ENCODE measurements around the gene DCHS1. TPM values are rescaled to one million over a fixed set of nuclear protein-coding genes. Genes with fewer than 3 reads are reported as not detected.
"Not testable (repeated sequence)": the region's sequence is repeated elsewhere in the genome, so short reads cannot be mapped to it uniquely, and the experiment has no call there.

The DCHS1 gene
- total and polyA plus RNA-seq, 2 experiments from 2014 or later = 1.1 to 6.4 TPM

DNA sequence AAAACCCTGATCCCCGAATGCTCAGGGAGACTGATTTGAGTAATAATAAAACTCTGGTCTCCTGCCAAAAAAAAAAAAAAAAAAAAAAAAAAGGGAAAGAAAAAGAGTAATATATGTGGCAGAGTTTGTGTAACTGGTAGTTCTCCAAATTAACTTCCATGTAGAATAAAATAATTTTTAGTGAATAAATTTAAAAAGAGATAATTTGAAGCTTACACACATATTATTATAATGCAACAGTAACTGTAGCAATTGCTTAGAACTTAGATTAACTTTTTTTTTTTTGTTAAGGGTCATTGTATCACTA lies 38.6 kb upstream of the DCHS1 start:
- peak overlapping the region; percentile 23; the same call in 1 of the 2 replicates for H3K9ac ChIP-seq

DNA sequence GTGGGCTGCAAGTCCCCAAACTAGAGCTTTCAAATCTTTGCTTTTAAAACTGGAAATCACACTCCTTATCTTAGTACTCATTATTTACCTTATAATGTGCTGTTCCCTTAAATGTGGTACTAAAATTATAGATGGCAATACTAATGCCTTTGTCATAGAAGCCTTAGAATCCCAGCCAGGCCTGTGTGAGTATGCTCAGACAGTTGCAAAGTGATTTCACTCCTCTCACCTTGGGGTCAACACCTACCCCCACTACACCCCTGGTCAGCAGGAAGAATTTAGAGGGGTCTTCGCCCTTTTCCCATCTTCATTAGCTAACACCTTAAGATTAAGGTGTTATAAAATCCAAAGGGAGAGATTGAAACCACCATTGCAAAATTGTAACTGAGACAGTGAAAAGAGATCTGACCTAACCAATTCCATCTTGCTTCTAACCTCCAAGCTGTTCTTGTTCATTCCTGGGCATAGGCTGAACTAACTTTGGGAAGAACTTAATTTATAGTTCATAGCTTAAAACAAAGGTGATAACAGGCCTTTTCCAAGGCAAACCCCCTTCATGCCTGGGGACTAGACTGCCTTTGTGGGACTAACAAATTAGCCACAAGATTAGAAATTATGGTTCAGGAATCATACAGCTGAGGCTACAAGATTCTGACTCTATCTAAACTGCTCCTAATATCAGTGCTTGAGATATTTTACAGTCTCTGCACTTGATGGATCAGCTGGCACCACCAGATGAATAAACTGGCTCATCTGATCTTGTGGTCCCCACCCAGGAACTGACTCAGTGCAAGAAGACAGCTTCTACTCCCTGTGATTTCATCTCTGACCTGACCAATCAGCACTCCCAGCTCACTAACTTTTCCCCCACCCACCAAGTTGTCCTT lies 38.0 kb upstream of the DCHS1 start:
- Histone ChIP-seq H4K20me1 (ENCODE audit: insufficient read depth) (no peaks in the 10 kb centered on the region), H3K4me2 (ENCODE audit: unreplicated experiment) (peak overlapping the region; percentile 56), H3K27me3 (replicated peaks; ENCODE audit: insufficient read depth) (no peaks in the 10 kb centered on the region), H3F3A (ENCODE audit: insufficient read depth) (peaks cover 43% of the 10 kb centered on the region), H3K27ac (peak overlapping the region; percentile 79), H3K36me3 (ENCODE audit: low read depth) (no peaks in the 10 kb centered on the region), H3K4me1 (ENCODE audit: insufficient read depth) (peaks cover 43% of the 10 kb centered on the region), H3K9me2 (ENCODE audit: insufficient read depth) (no peaks in the 10 kb centered on the region), H3K9me3 (ENCODE audit: low read depth) (no peaks in the 10 kb centered on the region), H2AFZ (peak overlapping the region; percentile 58), H3K79me2 (ENCODE audit: insufficient read depth) (no peaks in the 10 kb centered on the region), H3K4me3 (0 out of 2 replicates have a peak overlapping the region, but pooled peaks have one; percentile 26), H3K9ac (peak overlapping the region; percentile 41; the same call in 1 of the 2 replicates)
- in situ Hi-C loops (cut with MboI) = no loop called here
- TF ChIP-seq EZH2 (IDR thresholded peaks at IDR 0.05; ENCODE audit: insufficient read depth, poor library complexity, severe bottlenecking) = no peak
- TF ChIP-seq EZH2phosphoT487 (IDR thresholded peaks at IDR 0.05; ENCODE audit: insufficient read depth, low read depth) = no peak
- peak; percentile 85 for DNase-seq
- 88 to 91% methylated on average over 1 of the region's 1 CpG for WGBS, 2 experiments (ENCODE audit: low coverage in 1 of 2, low lambda C conversion rate in 2 of 2, missing lambda C conversion rate in 2 of 2)

More for the DNA sequence above, 38.6 kb upstream of the DCHS1 start:
- no peaks in the 10 kb centered on the region for H3K9me3 ChIP-seq (ENCODE audit: low read depth)
- DNase-seq = no peak
- H3F3A ChIP-seq (ENCODE audit: insufficient read depth) = peaks cover 43% of the 10 kb centered on the region
- no peaks in the 10 kb centered on the region for H3K9me2 ChIP-seq (ENCODE audit: insufficient read depth)
- peak overlapping the region; percentile 79 for H3K27ac ChIP-seq
- H2AFZ ChIP-seq = no peak overlapping the region
- no peaks in the 10 kb centered on the region for H3K36me3 ChIP-seq (ENCODE audit: low read depth)
- peak overlapping the region; percentile 60 for H3K4me2 ChIP-seq (ENCODE audit: unreplicated experiment)
- WGBS, 2 experiments (ENCODE audit: low coverage in 1 of 2, low lambda C conversion rate in 2 of 2, missing lambda C conversion rate in 2 of 2) = 0% methylated on average over 1 of the region's 1 CpG
- H4K20me1 ChIP-seq (ENCODE audit: insufficient read depth) = no peaks in the 10 kb centered on the region
- H3K4me1 ChIP-seq (ENCODE audit: insufficient read depth) = peaks cover 43% of the 10 kb centered on the region
- no peak for TF ChIP-seq EZH2phosphoT487 (IDR thresholded peaks at IDR 0.05; ENCODE audit: insufficient read depth, low read depth)
- TF ChIP-seq EZH2 (IDR thresholded peaks at IDR 0.05; ENCODE audit: insufficient read depth, poor library complexity, severe bottlenecking) = no peak
- no peaks in the 10 kb centered on the region for H3K79me2 ChIP-seq (ENCODE audit: insufficient read depth)
- no peak overlapping the region for H3K4me3 ChIP-seq
- in situ Hi-C loops (cut with MboI) = no loop called here
- H3K27me3 ChIP-seq (replicated peaks; ENCODE audit: insufficient read depth) = no peaks in the 10 kb centered on the region

DNA sequence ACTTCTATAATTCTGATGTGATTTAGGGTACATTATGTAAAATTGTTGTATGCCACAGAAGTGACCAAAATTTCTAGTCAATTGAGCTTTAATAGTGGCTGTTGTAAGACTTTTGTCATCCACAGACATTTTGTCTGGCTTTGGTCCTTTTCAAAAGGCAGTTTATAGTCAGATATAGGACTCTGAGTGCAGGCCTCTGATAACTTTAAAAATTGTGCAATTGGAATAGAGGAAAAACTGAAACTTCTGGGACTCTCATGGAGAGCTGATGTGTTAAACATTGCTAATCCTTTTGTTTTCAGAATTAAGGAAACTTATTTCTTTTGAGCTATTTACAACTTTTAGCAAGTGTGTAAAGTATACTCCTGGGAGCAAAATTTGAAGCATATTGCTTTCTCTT lies 36.5 kb upstream of the DCHS1 start:
- no peak overlapping the region for H3K4me2 ChIP-seq (ENCODE audit: unreplicated experiment)
- no peaks in the 10 kb centered on the region for H3K79me2 ChIP-seq (ENCODE audit: insufficient read depth)
- H3K9me2 ChIP-seq (ENCODE audit: insufficient read depth) = no peaks in the 10 kb centered on the region
- in situ Hi-C loops (cut with MboI) = no loop called here
- H3K9ac ChIP-seq = no peak overlapping the region
- peaks cover 43% of the 10 kb centered on the region for H3F3A ChIP-seq (ENCODE audit: insufficient read depth)
- peaks cover 43% of the 10 kb centered on the region for H3K4me1 ChIP-seq (ENCODE audit: insufficient read depth)
- no peaks in the 10 kb centered on the region for H3K36me3 ChIP-seq (ENCODE audit: low read depth)
- H3K9me3 ChIP-seq (ENCODE audit: low read depth) = no peaks in the 10 kb centered on the region
- H3K27me3 ChIP-seq (replicated peaks; ENCODE audit: insufficient read depth) = no peaks in the 10 kb centered on the region
- no peak overlapping the region for H3K4me3 ChIP-seq
- TF ChIP-seq EZH2phosphoT487 (IDR thresholded peaks at IDR 0.05; ENCODE audit: insufficient read depth, low read depth) (no peak), EZH2 (IDR thresholded peaks at IDR 0.05; ENCODE audit: insufficient read depth, poor library complexity, severe bottlenecking) (no peak)
- H3K27ac ChIP-seq = no peak overlapping the region
- peak overlapping the region; percentile 58 for H2AFZ ChIP-seq
- no peak for DNase-seq
- no peaks in the 10 kb centered on the region for H4K20me1 ChIP-seq (ENCODE audit: insufficient read depth)

DNA sequence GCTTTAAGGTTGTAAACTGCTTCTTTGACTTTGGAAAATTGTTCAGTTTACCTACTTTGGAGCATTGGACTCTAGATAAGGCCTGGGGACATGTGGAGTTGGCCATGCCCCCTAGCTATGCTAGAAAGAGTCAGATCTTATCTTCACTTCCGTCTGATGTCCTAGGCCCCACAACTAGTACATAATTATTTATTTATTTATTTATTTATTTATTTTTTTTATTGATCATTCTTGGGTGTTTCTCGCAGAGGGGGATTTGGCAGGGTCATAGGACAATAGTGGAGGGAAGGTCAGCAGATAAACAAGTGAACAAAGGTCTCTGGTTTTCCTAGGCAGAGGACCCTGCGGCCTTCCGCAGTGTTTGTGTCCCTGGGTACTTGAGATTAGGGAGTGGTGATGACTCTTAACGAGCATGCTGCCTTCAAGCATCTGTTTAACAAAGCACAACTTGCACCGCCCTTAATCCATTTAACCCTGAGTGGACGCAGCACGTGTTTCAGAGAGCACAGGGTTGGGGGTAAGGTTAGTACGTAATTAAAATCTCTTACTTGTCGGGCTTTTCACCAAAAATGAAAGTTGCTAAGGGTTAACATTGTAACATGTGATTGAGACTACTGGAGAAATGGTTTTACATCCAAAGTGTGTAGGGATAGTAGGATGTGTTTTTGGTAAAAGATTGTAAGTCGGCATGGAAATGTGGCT lies 35.0 kb upstream of the DCHS1 start:
- H3K4me2 ChIP-seq (ENCODE audit: unreplicated experiment); in situ Hi-C loops (cut with MboI); H4K20me1 ChIP-seq (ENCODE audit: insufficient read depth); H3K4me3 ChIP-seq; H3K36me3 ChIP-seq (ENCODE audit: low read depth); H3K27me3 ChIP-seq (replicated peaks; ENCODE audit: insufficient read depth); H3K9me2 ChIP-seq (ENCODE audit: insufficient read depth); H3K9me3 ChIP-seq (ENCODE audit: low read depth); H3K79me2 ChIP-seq (ENCODE audit: insufficient read depth); H3K9ac ChIP-seq; DNase-seq; H3K27ac ChIP-seq: not testable (repeated sequence)
- peak overlapping the region; percentile 49; the same call in 1 of the 2 replicates for H2AFZ ChIP-seq
- peaks cover 30% of the 10 kb centered on the region for H3F3A ChIP-seq (ENCODE audit: insufficient read depth)
- H3K4me1 ChIP-seq (ENCODE audit: insufficient read depth) = peaks cover 31% of the 10 kb centered on the region
- WGBS, 2 experiments (ENCODE audit: low coverage in 1 of 2, low lambda C conversion rate in 2 of 2, missing lambda C conversion rate in 2 of 2) = 54 to 59% methylated on average over 8 to 9 of the region's 11 CpGs
